Activated CD4-positive, alpha-beta memory T cell treated with anti-CD3 and anti-CD28 coated beads, Interleukin-2, amount 10 ng/mL, durations not matched to agents 7 days and 5 days (primary cell): ENCODE data around the gene STUB1. TPM values are rescaled to one million over a fixed set of nuclear protein-coding genes. Genes with fewer than 3 reads are reported as not detected.

Experiments used
- CTCF ChIA-PET: fragments of 350-600 bp; sonication (Branson Sonifier 250); formaldehyde crosslinking; loops from one replicate; lab custom pipeline; 2021; ENCODE audit warnings: antibody characterized with exemption, inconsistent platforms; lab: Charles Lee
- POLR2A ChIA-PET: fragments of 350-600 bp; sonication (Branson Sonifier 250); formaldehyde crosslinking; loops from one replicate; lab custom pipeline; 2021; ENCODE audit warnings: antibody characterized with exemption; lab: Charles Lee
- DNase-seq: peaks from one replicate; pipeline ENCODE4 v3.0.0-alpha.2; 2020
- H3K27ac Mint-ChIP-seq: one replicate; pipeline ENCODE4 v1.8.0; 2021; ENCODE audit warnings: mild to moderate bottlenecking, mixed read lengths
- H3K27me3 Mint-ChIP-seq: one replicate; pipeline ENCODE4 v1.8.0; 2021; ENCODE audit warnings: mixed read lengths
- H3K36me3 Mint-ChIP-seq: one replicate; pipeline ENCODE4 v1.8.0; 2021; ENCODE audit warnings: low read depth, mixed read lengths
- H3K4me1 Mint-ChIP-seq: one replicate; pipeline ENCODE4 v1.8.0; 2021; ENCODE audit warnings: mixed read lengths
- H3K4me3 Mint-ChIP-seq: one replicate; pipeline ENCODE4 v1.8.0; 2021; ENCODE audit warnings: mild to moderate bottlenecking, mixed read lengths
- H3K9me3 Mint-ChIP-seq: one replicate; pipeline ENCODE4 v1.8.0; 2021; ENCODE audit warnings: mixed read lengths
- total RNA-seq, 2 experiments: library from RNA; stranded (reverse); gene quantifications; one replicate each; pipeline ENCODE4 v1.2.3, GENCODE V29; 2021

The STUB1 gene
- 10 to 100 TPM; 63.9 to 78.3 TPM for total RNA-seq

- POLR2A ChIA-PET = interaction anchor here (0.6 to 4.9 kb wide), 12 partner anchors 10 to 1285 kb away, joined by 3 to 35 read pairs (median 4); partner anchors contain the start of genes METTL26, RHOT2, RPS2 and WDR24
- no peaks in the 10 kb centered on the region for H3K27me3 Mint-ChIP-seq
- peak within 1 kb of the TSS; percentile 81 for H3K4me3 Mint-ChIP-seq
- CTCF ChIA-PET = interaction anchor here (1.0 to 2.1 kb wide), 5 partner anchors 12 to 32 kb away, joined by 3 to 8 read pairs (median 4); partner anchors contain the start of gene RHOT2
- peaks cover 49% of the 10 kb centered on the region for H3K4me1 Mint-ChIP-seq
- peak within 1 kb of the TSS; percentile 82 for H3K27ac Mint-ChIP-seq
- peaks cover 20% of the 10 kb centered on the region for H3K36me3 Mint-ChIP-seq
- no peaks in the 10 kb centered on the region for H3K9me3 Mint-ChIP-seq
- DNase-seq = peak; percentile 91
Observed at GRCh38 chr16:679814-680624, at the start of gene STUB1. Gene STUB1 (plus strand): TSS chr16:680410. CDS start chr16:680526, 116 bp downstream.

GRCh38 chr16:630815-631405, 49.3 kb upstream of the STUB1 start, which contains the start of gene WFIKKN1:
Gene WFIKKN1 (plus strand): TSS chr16:630985. CDS start chr16:631254, 269 bp downstream.
- DNase-seq = no peak
- ChIA-PET CTCF (no interaction called here), POLR2A (no interaction called here)
- H3K4me3 Mint-ChIP-seq = no peak within 1 kb of the TSS
- peaks cover 2% of the 10 kb centered on the region for H3K36me3 Mint-ChIP-seq
- no peaks in the 10 kb centered on the region for H3K27me3 Mint-ChIP-seq
- H3K4me1 Mint-ChIP-seq = peaks cover 6% of the 10 kb centered on the region
- H3K27ac Mint-ChIP-seq = no peak within 1 kb of the TSS
- no peaks in the 10 kb centered on the region for H3K9me3 Mint-ChIP-seq

GRCh38 chr16:631808-632358, 48.3 kb upstream of the STUB1 start:
- Mint-ChIP-seq H3K9me3 (no peaks in the 10 kb centered on the region), H3K36me3 (peaks cover 6% of the 10 kb centered on the region), H3K27me3 (no peaks in the 10 kb centered on the region), H3K4me1 (peaks cover 12% of the 10 kb centered on the region), H3K4me3 (no peak overlapping the region), H3K27ac (no peak overlapping the region)
- POLR2A ChIA-PET = no interaction called here
- DNase-seq = no peak
- CTCF ChIA-PET = no interaction called here

GRCh38 chr16:632486-633335, 47.5 kb upstream of the STUB1 start:
- H3K9me3 Mint-ChIP-seq = no peaks in the 10 kb centered on the region

GRCh38 chr16:633336-634050, 46.7 kb upstream of the STUB1 start:
- no peaks in the 10 kb centered on the region for H3K9me3 Mint-ChIP-seq
- no peaks in the 10 kb centered on the region for H3K27me3 Mint-ChIP-seq
- POLR2A ChIA-PET = no interaction called here
- DNase-seq = peak; percentile 14
- CTCF ChIA-PET = no interaction called here
- peaks cover 12% of the 10 kb centered on the region for H3K4me1 Mint-ChIP-seq
- H3K36me3 Mint-ChIP-seq = peaks cover 6% of the 10 kb centered on the region
- H3K27ac Mint-ChIP-seq = no peak overlapping the region
- no peak overlapping the region for H3K4me3 Mint-ChIP-seq

More at GRCh38 chr16:632486-633335, 47.5 kb upstream of the STUB1 start:
- ChIA-PET CTCF (no interaction called here), POLR2A (no interaction called here)
- no peak for DNase-seq
- no peak overlapping the region for H3K4me3 Mint-ChIP-seq
- H3K27me3 Mint-ChIP-seq = no peaks in the 10 kb centered on the region
- no peak overlapping the region for H3K27ac Mint-ChIP-seq
- H3K4me1 Mint-ChIP-seq = peaks cover 12% of the 10 kb centered on the region
- H3K36me3 Mint-ChIP-seq = peaks cover 6% of the 10 kb centered on the region

- Mint-ChIP-seq H3K4me3 (peak overlapping the region; percentile 55), H3K27ac (no peak overlapping the region), H3K9me3 (no peaks in the 10 kb centered on the region), H3K4me1 (peaks cover 12% of the 10 kb centered on the region), H3K27me3 (no peaks in the 10 kb centered on the region), H3K36me3 (peaks cover 6% of the 10 kb centered on the region)
- DNase-seq = no peak
- ChIA-PET POLR2A (no interaction called here), CTCF (no interaction called here)
Observed at GRCh38 chr16:634051-634670, 46.0 kb upstream of the STUB1 start.

GRCh38 chr16:634996-635395, 45.2 kb upstream of the STUB1 start:
- ChIA-PET POLR2A (interaction anchor here (1.0 kb wide), 1 partner anchor 44 kb away, joined by 4 read pairs; the partner anchor contains the start of gene RAB40C), CTCF (no interaction called here)
- H3K36me3 Mint-ChIP-seq = peaks cover 6% of the 10 kb centered on the region
- peak overlapping the region; percentile 89 for H3K4me3 Mint-ChIP-seq
- peaks cover 12% of the 10 kb centered on the region for H3K4me1 Mint-ChIP-seq
- no peaks in the 10 kb centered on the region for H3K9me3 Mint-ChIP-seq
- DNase-seq = no peak
- H3K27ac Mint-ChIP-seq = no peak overlapping the region
- no peaks in the 10 kb centered on the region for H3K27me3 Mint-ChIP-seq

- H3K36me3 Mint-ChIP-seq = peaks cover 6% of the 10 kb centered on the region
- ChIA-PET CTCF (interaction anchor here (0.6 to 1.6 kb wide), 2 partner anchors 12 to 14 kb away, joined by 3 to 9 read pairs; partner anchors contain the start of gene WDR90), POLR2A (interaction anchor here (0.9 to 2.5 kb wide), 12 partner anchors 13 to 184 kb away, joined by 3 to 18 read pairs (median 4); partner anchors contain the start of genes JMJD8, RAB40C, STUB1 and WDR24)
- H3K4me3 Mint-ChIP-seq = peak overlapping the region; percentile 89
- H3K27ac Mint-ChIP-seq = peak overlapping the region; percentile 31
- no peaks in the 10 kb centered on the region for H3K9me3 Mint-ChIP-seq
- peaks cover 12% of the 10 kb centered on the region for H3K4me1 Mint-ChIP-seq
- DNase-seq = peak; percentile 28
- H3K27me3 Mint-ChIP-seq = no peaks in the 10 kb centered on the region
Observed at GRCh38 chr16:635573-636205, 44.5 kb upstream of the STUB1 start.

- Mint-ChIP-seq H3K9me3 (no peaks in the 10 kb centered on the region), H3K27ac (peak within 1 kb of the TSS; percentile 98), H3K36me3 (peaks cover 6% of the 10 kb centered on the region), H3K27me3 (no peaks in the 10 kb centered on the region), H3K4me1 (peaks cover 12% of the 10 kb centered on the region), H3K4me3 (peak within 1 kb of the TSS; percentile 89)
- ChIA-PET CTCF (interaction anchor here (0.6 to 1.6 kb wide), 3 partner anchors 12 to 109 kb away, joined by 3 to 9 read pairs (median 3); partner anchors contain the start of genes CAPN15 and WDR90), POLR2A (interaction anchor here (0.8 to 2.5 kb wide), 15 partner anchors 12 to 183 kb away, joined by 3 to 18 read pairs (median 5); partner anchors contain the start of genes CAPN15, JMJD8, RHOT2 and STUB1)
- peak; percentile 94 for DNase-seq
Observed at GRCh38 chr16:636206-637080, 43.8 kb upstream of the STUB1 start, which contains the start of gene METTL26. Gene METTL26 (minus strand): TSS chr16:636305. CDS start chr16:636290, 15 bp downstream.
